Glomerular visceral epithelial cell (primary cell): ENCODE results near the gene TNNI3K.

Source experiments
- DNase-seq: peaks from one replicate; pipeline ENCODE4 v3.0.0-alpha.2; 2016; ENCODE audit errors: extremely low spot score

TNNI3K gene

GRCh38 chr1:74286414-74286813 is 51.2 kb downstream of the TNNI3K start:
- no peak for DNase-seq

- DNase-seq: no peak
These were observed 79.3 kb downstream of the TNNI3K start for GRCh38 chr1:74314438-74314837.

- no peak for DNase-seq
These were observed 81.1 kb downstream of the TNNI3K start for GRCh38 chr1:74316302-74316701.

DNA sequence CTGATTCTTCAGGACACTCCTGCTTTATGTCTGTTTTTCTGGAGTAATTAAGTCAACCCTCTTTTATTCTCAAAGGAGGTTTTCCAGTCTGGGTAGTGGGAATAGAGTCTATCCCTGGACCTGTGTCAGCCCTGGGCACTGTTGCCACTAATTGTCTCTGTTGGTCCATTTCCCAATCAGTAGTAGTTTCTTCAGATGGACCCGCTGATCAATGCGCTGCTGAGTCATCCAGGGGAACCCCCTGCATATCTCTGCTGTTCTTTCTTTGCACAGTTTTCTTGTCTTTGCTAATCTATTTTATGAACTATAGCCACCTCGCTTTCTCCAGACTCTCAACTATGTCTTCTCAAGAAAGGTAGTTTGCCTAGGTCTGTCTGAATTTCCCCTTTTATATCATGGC is 82.5 kb downstream of the TNNI3K start:
- DNase-seq: no peak

GRCh38 chr1:74323937-74324473 is 88.8 kb downstream of the TNNI3K start:
- DNase-seq: no peak

GRCh38 chr1:74324684-74325448 is 89.7 kb downstream of the TNNI3K start:
- no peak for DNase-seq

DNA sequence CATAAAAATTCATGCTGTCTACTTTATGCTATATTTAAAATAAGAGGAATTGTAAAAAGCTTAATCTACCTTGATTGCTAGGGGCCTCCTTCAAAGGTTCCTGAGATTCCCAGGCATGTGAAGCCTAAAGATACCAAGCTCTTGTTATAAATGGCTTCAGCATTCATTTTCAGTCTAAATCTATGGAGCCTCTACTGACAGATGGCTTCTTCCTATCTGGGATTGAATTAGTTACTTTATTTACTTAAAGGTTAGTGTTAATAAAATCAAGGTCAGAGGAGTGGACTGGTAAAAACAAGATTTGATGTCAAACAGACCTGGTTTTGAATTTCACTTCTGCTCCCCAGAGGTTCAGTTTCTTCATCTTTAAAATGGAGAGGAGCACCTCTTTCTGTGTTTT is 93.7 kb downstream of the TNNI3K start:
- no peak for DNase-seq

GRCh38 chr1:74333244-74333643 is 98.1 kb downstream of the TNNI3K start:
- no peak for DNase-seq

DNA sequence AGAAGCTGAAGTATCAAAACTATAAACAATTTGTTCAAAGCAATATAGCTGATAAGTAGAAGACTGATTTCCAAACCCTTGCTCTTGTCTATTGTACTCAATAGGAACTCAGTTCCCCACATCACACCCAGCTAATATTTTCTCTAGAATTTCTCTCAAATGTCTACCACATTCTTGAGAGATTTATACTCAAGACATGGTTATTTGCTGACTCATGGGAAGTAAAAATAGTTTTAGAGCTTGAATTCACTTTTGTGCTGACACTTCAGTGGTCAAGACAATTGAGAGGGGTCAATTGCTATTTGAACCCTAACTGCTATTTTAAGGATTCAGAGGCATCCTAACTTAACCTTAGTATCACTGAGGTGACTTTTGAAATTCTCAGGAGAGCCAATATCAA is 99.0 kb downstream of the TNNI3K start:
- DNase-seq: no peak

DNA sequence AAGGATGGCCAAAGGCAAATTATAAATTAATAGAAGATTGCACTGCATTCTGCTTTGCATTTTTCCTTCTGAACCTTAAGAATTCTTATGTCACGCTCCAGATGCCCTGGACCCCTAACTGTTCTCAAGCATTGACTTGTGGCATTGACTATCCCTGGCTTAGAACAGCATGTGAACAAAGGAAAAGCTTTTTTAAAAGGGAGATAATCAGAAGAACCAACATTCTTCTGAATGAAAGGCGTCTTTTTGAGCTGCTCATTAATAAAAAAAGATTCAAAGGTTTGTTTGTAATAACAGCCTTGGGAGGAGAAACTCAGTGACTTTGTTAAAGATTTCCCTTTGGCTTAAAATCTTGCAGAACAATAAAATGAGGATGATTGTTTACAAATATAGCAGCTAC is 105.5 kb downstream of the TNNI3K start:
- no peak for DNase-seq

DNA sequence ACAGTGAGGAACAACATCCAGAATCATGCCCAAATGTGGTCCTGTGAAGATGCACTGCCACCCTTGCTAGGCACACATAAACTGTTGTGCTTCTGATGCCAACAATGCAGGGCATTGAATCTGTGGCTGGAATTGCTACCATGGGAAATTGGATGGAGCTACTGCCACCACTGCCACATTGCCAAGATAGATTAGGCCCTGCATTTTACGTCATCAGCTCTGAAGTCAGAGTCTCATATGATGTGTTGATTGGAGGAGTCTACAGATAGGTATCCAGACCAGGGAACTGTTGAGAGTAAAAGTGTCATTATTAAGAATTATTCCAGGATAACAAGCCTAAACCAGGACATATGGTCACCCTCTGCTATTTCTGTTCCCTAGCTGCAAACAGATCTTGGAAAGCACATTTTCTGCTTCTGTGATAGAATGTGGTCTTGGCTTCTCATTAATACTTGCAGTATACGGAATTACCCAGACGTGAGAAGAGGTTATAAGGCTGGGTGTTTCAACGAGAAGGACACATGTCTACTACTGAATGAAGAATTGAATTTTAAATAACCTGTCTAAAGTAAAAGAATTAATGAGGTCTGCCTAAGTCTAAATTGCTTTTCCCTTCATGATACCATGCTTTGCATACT is 106.6 kb downstream of the TNNI3K start:
- no peak for DNase-seq

- DNase-seq: peak; percentile 11
These were observed 108.0 kb downstream of the TNNI3K start for GRCh38 chr1:74343216-74343615.

DNA sequence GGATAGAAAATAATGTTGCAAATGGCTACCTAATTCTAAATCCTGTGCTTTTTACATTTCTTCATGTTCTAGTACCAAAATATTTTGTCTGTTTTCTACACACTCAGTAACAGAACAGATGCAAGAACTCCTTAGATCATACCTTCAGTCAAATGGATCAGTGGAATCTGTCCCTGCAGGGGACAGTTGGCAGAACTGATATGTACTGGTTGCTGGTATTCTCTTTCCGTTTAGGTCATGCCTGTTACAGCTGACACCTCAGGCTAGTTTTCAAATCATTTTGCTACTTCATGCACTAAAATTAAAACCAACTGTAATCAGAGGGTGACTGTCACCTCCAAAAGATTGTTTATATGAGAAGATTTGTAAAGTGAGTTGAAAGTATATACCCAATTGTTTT is 109.2 kb downstream of the TNNI3K start:
- DNase-seq: no peak

- no peak for DNase-seq
These were observed 121.3 kb downstream of the TNNI3K start for GRCh38 chr1:74356493-74356892.

DNA sequence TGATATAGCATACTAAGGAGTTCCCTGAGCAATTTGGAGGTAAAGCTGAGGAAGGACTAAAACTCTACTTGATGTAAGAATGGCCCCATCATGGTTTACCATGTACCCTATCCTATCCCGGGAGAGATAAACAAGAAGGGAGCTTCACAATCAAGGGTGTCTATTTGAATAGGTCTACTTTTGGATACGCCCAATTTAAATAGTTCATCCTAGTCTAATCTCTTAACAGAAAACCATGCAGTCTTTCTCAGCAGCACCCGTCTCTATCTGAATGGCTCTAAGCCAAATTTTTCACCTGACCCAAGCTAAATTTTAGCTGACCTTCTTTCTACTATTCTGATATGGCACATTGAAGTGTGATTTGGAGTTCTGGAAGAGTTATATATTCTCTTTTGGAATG is 122.0 kb downstream of the TNNI3K start:
- DNase-seq: no peak

GRCh38 chr1:74357756-74358155 is 122.6 kb downstream of the TNNI3K start:
- no peak for DNase-seq

DNA sequence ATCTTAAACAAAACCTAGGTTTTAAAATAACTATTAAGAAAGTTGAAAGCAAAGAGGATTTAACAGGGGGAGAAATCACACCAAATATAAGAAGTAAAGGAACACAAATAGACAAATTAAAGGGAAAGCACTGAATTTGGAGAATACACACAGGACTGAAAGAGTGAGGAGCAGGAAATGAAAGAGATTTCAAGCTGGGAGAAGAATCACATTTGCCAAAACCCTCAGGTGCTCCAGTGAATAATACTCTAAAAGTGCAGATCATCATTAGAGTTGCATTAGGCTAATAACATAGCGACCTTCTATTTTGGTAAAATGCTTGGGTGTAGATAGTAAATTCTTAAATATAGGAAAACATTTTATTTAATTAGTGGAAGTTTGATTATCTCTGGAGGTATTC is 127.5 kb downstream of the TNNI3K start:
- DNase-seq: no peak

DNA sequence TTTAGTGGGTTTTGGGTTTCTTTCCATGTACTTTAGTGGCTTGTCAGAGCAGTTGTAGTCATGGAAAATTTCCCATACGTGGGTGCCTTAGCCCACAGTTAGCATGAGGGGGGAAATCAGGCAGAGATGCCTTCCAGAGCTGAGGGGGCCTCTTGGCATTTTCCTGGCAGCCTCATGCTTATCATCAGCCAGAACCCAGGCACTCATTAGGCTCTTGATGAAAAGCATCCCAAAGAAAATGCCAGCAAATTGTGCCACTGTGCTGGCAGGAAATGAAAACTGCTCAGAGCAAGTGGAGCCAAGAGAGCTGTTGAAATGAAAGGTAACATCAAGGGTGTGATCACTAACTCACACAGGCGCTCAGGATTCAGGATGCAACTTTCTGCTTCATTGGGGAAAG is 128.0 kb downstream of the TNNI3K start:
- no peak for DNase-seq

DNA sequence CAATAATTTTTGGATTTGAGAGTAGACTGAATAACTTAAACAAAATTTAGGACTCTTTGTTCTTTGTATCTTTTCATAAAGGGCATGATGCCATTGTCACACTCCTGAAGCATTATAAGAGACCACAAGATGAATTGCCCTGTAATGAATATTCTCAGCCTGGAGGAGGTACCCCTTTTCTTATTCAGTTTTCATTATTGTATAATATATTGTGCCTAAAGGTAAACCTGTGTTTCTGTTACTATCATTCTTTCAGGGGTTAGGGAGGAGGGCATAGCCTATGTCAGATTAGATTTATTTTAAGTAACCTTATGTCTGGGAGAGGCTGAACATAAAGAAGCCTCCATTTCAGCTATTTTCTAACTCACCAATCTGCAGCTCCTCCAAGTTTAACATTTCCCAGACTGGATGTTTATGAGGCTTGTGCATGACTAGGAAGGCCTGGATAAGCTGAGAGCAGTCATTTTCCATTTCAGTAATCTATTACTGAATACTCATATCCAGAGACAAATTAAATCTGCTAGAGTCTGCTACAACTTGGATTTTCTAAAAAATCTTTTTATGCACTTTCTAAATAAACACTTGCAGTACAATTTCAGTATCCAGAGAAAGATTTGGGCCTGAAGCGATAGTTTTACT is 132.1 kb downstream of the TNNI3K start:
- no peak for DNase-seq

DNA sequence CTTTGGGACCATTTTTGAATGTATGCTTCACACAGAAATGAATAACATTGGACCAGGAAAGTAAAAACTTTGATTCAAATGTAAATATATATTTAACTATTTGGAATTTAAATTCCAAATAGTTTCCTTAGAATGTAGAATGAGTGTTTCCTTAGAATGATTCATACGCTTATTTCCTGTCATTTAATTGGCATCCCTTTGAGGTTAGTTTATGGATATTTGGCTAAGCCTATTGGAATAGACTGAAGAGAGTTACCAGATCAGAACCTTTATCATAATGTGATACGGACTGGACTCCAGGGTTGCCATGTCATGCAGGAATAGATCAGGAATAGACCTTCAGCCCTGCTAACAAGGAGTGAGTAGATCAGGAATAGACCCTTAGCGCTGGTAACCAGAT is 133.1 kb downstream of the TNNI3K start:
- no peak for DNase-seq

DNA sequence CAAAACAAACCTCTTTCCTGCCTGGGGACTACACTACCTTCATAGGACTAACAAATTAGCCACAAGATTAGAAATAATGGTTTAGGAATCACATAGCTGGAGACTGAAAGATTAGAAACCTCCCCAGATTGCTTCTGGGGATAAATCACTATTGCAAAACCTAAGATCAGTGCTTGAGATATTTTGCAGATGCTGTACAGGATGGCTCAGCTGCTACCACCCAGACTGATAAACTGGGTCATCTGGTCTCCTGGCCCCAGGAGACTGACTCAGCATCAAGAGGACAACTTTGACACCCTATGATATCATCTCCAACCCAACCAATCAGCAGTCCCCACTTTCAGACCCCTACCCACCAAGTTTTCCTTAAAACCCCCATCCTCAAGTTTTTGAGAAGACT is 140.2 kb downstream of the TNNI3K start:
- DNase-seq: no peak

DNA sequence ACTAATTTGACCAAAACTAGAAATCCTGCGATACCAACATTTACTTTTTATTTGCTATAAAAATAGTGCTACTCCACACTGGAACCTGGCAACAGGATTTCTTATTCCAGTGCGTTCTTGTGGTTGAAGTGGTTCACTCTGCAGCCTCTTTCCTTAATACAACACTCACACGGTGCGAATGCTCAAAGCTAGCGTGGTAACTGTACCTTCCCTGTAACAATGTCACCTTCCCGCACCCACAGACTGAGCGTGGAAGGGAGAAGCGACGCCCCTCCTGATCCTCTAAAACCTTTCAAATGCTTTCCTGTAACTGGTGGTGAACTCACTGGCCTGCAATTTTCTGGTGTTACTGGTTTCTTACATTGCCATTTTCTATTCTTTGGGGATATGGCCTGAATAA is 145.1 kb downstream of the TNNI3K start:
- DNase-seq: no peak

- no peak for DNase-seq
These were observed 153.7 kb downstream of the TNNI3K start for GRCh38 chr1:74388855-74389254.
